NCI-H1436 (cell line): Measurements from ENCODE around the gene CACNG1.
"Not testable (repeated sequence)": the region's sequence is repeated elsewhere in the genome, so short reads cannot be mapped to it uniquely, and the experiment has no call there.

Source experiments
- DNase-seq: peaks from one replicate; lab custom pipeline; 2025; lab: John Stamatoyannopoulos, UW

CACNG1 gene

GRCh38 chr17:67080804-67081203 is 36.5 kb downstream of the CACNG1 start:
- no peak for DNase-seq

- no peak for DNase-seq
Measured at GRCh38 chr17:67082107-67082506, 37.8 kb downstream of the CACNG1 start.

GRCh38 chr17:67085406-67085805 is 41.1 kb downstream of the CACNG1 start:
- no peak for DNase-seq

DNA sequence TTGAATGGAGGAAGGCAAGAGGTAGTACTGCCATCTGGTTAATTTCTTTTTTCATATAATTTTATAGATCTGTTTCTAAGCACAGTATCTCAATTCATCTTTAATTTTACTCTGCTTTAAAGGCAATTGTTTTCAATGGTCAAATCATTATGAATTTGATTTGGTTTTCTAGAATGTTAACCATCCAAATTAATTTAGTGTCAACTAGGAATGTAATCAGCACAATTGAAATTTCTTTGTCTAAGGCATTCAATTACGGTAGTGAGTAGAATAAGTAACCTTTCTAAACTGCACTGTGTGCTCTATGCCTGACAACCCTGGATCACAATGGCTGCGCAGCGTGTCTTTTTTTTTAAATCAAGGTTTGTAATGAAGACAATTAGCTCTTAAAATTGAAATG is 44.3 kb downstream of the CACNG1 start:
- no peak for DNase-seq

- DNase-seq, result no peak
Measured at GRCh38 chr17:67090341-67090740, 46.0 kb downstream of the CACNG1 start.

- DNase-seq, result no peak
Measured at GRCh38 chr17:67092291-67092690, 47.9 kb downstream of the CACNG1 start.

DNA sequence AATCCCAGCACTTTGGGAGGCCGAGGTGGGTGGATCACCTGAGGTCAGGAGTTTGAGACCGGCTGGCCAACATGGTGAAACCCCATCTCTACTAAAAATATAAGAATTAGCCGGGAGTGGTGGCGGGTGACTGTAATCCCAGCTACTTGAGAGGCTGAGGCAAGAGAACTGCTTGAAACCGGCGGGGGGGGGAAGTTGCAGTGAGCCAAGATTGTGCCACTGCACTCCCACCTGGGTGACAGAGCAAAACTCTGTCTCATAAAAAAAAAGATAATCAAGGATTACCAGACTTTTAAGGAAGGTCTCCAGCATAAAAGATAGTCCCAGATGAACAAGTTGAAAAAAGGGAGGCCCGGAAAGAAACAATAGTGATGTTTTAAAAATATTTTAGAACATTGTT is 48.4 kb downstream of the CACNG1 start:
- DNase-seq, result not testable (repeated sequence)

GRCh38 chr17:67093348-67093747 is 49.0 kb downstream of the CACNG1 start:
- no peak for DNase-seq

DNA sequence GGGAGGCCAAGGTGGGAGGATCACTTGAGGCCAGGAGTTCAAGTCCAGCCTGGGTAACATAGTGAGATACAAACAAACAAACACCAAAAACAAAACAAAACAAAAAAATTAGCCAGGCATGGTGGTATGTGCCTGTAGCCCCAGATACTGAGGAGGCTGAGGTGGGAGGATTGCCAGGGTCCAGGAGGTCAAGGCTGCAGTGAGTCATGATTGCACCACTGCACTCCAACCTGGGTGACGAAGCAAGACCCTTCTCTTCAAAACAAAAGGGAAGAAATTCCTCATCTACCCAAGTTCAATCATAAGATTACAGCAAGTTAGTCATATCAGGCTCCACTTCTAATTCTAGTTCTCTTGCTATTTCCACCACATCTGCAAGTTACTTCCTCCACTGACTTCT is 50.9 kb downstream of the CACNG1 start:
- DNase-seq, result not testable (repeated sequence)

GRCh38 chr17:67095803-67096202 is 51.4 kb downstream of the CACNG1 start:
- no peak for DNase-seq

DNA sequence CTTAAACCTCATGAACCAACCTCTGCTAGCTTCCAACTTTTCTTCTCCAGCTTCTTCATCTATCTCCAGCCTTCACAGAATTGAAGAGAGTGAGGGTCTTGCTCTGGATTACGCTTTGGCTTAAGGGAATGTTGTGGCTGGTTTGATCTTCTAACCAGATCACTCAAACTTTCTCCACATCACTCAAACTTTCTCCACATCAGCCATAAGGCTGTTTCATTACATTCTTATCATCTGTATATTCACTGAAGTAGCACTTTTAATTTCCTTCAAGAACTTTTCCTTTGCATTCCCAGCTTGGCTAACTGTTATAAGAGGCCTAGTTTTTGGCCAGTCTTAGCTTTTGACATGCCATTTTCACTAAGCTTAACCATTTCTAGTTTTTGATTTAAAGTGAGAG is 52.3 kb downstream of the CACNG1 start:
- no peak for DNase-seq

DNA sequence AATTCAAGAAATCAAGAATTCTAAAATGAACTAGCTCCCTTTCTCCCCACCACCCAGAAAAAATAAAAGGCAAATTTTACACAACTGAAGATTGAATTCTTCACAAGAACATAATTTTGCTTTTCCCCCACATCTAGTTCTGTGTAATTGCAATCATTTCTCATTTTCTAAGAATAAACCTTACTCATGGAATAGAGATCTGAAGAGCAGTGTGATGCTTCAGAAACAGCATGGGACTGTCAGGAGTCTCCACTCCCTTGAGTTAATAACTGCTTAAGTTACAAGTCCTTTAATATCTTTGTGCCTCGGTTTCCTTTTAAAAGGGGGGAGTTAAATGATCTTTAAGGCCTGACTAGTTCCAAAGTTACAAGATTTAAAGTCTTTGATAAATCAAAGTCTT is 53.7 kb downstream of the CACNG1 start:
- no peak for DNase-seq

- not testable (repeated sequence) for DNase-seq
Measured at GRCh38 chr17:67104641-67105040, 60.3 kb downstream of the CACNG1 start.

GRCh38 chr17:67105213-67105612 is 60.9 kb downstream of the CACNG1 start:
- no peak for DNase-seq
